Measurements from ENCODE around the gene IDUA.

The IDUA gene

GRCh38 chr4:956531-957230, 30.2 kb upstream of the IDUA start:
- DNase-seq (ENCODE audit: low read depth in 2 of 2), result no peak

- DNase-seq (ENCODE audit: low read depth in 2 of 2), result no peak
Measured at GRCh38 chr4:957231-957580, 29.6 kb upstream of the IDUA start.

- no peak for DNase-seq (ENCODE audit: low read depth in 2 of 2)
Measured at GRCh38 chr4:957581-958313, 29.1 kb upstream of the IDUA start.

GRCh38 chr4:958314-958665, 28.6 kb upstream of the IDUA start:
- DNase-seq (ENCODE audit: low read depth in 2 of 2), result no peak

GRCh38 chr4:958696-959337, 28.0 kb upstream of the IDUA start:
- DNase-seq (ENCODE audit: low read depth in 2 of 2), result no peak

GRCh38 chr4:959338-960139, 27.3 kb upstream of the IDUA start:
- no peak for DNase-seq (ENCODE audit: low read depth in 2 of 2)

- no peak for DNase-seq (ENCODE audit: low read depth in 2 of 2)
Measured at GRCh38 chr4:960140-960635, 26.7 kb upstream of the IDUA start.

GRCh38 chr4:960636-961350, 26.1 kb upstream of the IDUA start:
- DNase-seq (ENCODE audit: low read depth in 2 of 2), result no peak

- no peak for DNase-seq (ENCODE audit: low read depth in 2 of 2)
Measured at GRCh38 chr4:961351-962230, 25.3 kb upstream of the IDUA start.

GRCh38 chr4:962231-963208, 24.3 kb upstream of the IDUA start:
- DNase-seq (ENCODE audit: low read depth in 2 of 2), result no peak

- no peak for DNase-seq (ENCODE audit: low read depth in 2 of 2)
Measured at GRCh38 chr4:963276-964225, 23.3 kb upstream of the IDUA start.

- no peak for DNase-seq (ENCODE audit: low read depth in 2 of 2)
Measured at GRCh38 chr4:964346-965025, 22.4 kb upstream of the IDUA start.

GRCh38 chr4:965048-965765, 21.6 kb upstream of the IDUA start:
- no peak for DNase-seq (ENCODE audit: low read depth in 2 of 2)

GRCh38 chr4:965766-966134, 21.1 kb upstream of the IDUA start:
- no peak for DNase-seq (ENCODE audit: low read depth in 2 of 2)

GRCh38 chr4:966266-967112, 20.4 kb upstream of the IDUA start:
- no peak for DNase-seq (ENCODE audit: low read depth in 2 of 2)
